ENCODE results near the gene PIK3C2G. TPM values are rescaled to one million over a fixed set of nuclear protein-coding genes. Genes with fewer than 3 reads are reported as not detected.

PIK3C2G gene
- polyA plus RNA-seq, 1 experiment: not detected

DNA sequence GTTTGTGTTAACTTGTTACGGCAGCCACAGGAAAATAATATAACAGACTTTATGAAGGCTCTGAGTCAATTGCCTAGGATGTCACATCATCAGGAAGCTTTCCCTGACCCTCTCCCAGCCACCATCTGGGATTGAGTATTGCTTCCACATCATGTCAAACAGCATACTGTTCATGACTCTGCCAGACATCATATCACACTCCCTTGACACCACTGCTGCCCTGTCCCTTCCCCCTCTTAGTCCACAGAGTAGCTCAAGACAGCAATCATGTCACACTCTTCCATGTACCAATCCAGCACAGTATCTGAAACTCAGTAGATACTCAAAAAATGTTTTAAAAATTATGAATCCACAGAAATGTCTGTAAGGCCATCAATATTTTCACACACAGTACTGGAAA, 168.0 kb downstream of the PIK3C2G start:
- Histone ChIP-seq H3K9me3 (ENCODE audit: control insufficient read depth, insufficient read depth, low read length) (no peaks in the 10 kb centered on the region), H3K27me3 (ENCODE audit: control insufficient read depth, insufficient read depth, low read length) (no peaks in the 10 kb centered on the region), H3K4me3 (ENCODE audit: low read depth, low read length) (no peak overlapping the region), H3K27ac (ENCODE audit: low read depth, low read length) (no peak overlapping the region)
- ChIA-PET POLR2A (no interaction called here), CTCF (interaction anchor here (1.0 to 4.0 kb wide), 5 partner anchors 33 to 757 kb away, joined by 3 to 29 read pairs (median 4); no protein-coding TSS in a partner anchor)
- DNase-seq (ENCODE audit: low read depth, low spot score): no peak
- TF ChIP-seq, protein P1, sequence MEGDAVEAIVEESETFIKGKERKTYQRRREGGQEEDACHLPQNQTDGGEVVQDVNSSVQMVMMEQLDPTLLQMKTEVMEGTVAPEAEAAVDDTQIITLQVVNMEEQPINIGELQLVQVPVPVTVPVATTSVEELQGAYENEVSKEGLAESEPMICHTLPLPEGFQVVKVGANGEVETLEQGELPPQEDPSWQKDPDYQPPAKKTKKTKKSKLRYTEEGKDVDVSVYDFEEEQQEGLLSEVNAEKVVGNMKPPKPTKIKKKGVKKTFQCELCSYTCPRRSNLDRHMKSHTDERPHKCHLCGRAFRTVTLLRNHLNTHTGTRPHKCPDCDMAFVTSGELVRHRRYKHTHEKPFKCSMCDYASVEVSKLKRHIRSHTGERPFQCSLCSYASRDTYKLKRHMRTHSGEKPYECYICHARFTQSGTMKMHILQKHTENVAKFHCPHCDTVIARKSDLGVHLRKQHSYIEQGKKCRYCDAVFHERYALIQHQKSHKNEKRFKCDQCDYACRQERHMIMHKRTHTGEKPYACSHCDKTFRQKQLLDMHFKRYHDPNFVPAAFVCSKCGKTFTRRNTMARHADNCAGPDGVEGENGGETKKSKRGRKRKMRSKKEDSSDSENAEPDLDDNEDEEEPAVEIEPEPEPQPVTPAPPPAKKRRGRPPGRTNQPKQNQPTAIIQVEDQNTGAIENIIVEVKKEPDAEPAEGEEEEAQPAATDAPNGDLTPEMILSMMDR (IDR thresholded peaks at IDR 0.05; ENCODE audit: low read depth, low read length): no peak

DNA sequence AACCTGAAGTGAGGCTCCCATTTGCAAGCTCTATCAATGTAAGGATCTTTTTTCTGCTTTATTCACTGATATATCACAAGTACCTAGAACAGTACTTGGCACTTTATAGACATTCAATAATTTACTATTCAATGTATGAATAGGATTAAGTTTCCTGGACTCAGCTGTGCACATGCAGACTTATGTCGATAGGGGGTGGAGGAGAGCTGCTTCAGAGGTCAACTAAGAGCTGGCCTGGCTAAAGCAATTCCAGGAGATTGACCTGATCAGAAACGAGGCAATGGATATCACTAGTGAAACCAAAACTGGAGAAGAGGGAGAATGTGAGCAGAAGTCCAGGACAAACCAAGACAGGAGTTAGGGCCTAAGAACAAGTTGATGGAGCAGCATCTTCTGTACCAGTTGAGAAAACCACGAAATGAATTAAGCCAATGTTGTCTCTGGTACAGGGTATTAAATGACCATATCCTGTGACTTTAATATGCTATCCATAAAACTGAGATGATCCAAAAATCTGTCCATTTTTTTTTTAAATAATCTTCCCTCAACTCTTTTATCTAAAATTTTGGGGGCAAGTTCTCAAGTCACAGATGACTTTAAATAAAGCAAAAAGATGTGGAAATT, 169.2 kb downstream of the PIK3C2G start:
- no peak overlapping the region for H3K4me3 ChIP-seq (ENCODE audit: low read depth, low read length)
- TF ChIP-seq, protein P1 (IDR thresholded peaks at IDR 0.05; ENCODE audit: low read depth, low read length): peak; percentile 90
- peak; percentile 32 for DNase-seq (ENCODE audit: low read depth, low spot score)
- H3K27me3 ChIP-seq (ENCODE audit: control insufficient read depth, insufficient read depth, low read length): no peaks in the 10 kb centered on the region
- H3K9me3 ChIP-seq (ENCODE audit: control insufficient read depth, insufficient read depth, low read length): no peaks in the 10 kb centered on the region
- CTCF ChIA-PET: interaction anchor here (0.6 to 4.0 kb wide), 32 partner anchors 9 to 863 kb away, joined by 3 to 29 read pairs (median 4); no protein-coding TSS in a partner anchor
- H3K27ac ChIP-seq (ENCODE audit: low read depth, low read length): no peak overlapping the region
- POLR2A ChIA-PET: no interaction called here

DNA sequence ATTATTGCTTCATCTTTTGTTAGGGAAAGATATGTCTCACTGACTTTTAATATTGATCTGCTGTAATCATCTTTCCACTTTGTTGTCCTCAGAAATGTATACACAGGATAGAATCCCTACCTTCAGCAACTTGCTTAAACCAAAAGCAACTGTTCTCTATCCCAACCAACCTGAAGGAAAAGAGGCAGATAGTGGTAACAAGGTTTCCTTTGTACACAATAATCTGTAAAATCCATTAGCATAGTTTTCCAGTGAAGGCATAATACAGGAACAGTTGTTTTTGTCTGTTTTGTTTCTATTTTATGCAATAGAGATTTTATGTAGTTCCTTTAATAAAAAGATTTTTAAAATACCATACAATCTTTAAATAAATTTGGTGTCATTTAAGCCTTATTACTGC, 170.5 kb downstream of the PIK3C2G start:
- Histone ChIP-seq H3K27ac (ENCODE audit: low read depth, low read length) (no peak overlapping the region), H3K27me3 (ENCODE audit: control insufficient read depth, insufficient read depth, low read length) (no peaks in the 10 kb centered on the region), H3K9me3 (ENCODE audit: control insufficient read depth, insufficient read depth, low read length) (no peaks in the 10 kb centered on the region), H3K4me3 (ENCODE audit: low read depth, low read length) (no peak overlapping the region)
- ChIA-PET CTCF (interaction anchor here (0.9 to 4.0 kb wide), 6 partner anchors 9 to 857 kb away, joined by 3 to 29 read pairs (median 4); no protein-coding TSS in a partner anchor), POLR2A (no interaction called here)
- DNase-seq (ENCODE audit: low read depth, low spot score): no peak
- TF ChIP-seq, protein P1 (IDR thresholded peaks at IDR 0.05; ENCODE audit: low read depth, low read length): no peak

DNA sequence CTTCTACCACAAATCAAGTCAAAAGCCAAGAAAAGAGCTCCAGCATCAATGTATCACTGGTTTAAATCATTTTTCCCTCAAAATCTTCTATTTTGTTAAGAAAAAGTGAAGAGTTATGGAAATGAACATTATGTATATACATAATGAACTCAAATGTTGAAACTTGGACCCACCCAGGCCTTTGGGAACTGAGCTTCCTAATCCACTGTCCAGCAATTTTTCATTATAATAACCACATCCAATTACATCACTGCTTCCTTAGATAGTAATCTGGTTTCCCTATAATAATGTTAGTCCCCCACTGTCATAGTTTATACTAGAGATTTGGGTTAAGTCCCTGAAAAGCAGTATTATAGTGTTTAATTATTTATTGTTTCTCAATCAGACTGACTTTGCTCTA, 170.9 kb downstream of the PIK3C2G start:
- H3K9me3 ChIP-seq (ENCODE audit: control insufficient read depth, insufficient read depth, low read length): no peaks in the 10 kb centered on the region
- ChIA-PET POLR2A (no interaction called here), CTCF (interaction anchor here (0.5 to 1.3 kb wide), 3 partner anchors 182 to 825 kb away, joined by 3 read pairs; no protein-coding TSS in a partner anchor)

DNA sequence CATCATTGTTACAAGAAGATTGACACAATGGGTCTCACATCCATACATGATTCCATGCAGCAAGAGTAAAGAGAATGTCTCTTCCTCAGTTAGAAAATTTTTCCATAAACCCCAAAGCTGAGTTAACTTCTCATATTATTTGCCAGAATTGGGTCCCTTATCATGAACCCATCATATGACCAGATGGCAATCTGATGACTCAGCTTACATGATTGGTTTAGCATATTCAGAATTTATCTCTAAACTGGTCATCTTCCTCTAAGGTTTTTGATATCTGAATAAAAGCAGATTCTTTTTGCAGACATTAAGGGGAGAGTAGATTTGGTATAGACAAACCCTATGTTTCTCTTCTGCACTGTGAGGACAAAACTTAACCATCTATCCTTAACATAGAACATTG, 174.9 kb downstream of the PIK3C2G start:
- H3K4me3 ChIP-seq (ENCODE audit: low read depth, low read length): no peak overlapping the region
- no peak for DNase-seq (ENCODE audit: low read depth, low spot score)
- H3K27me3 ChIP-seq (ENCODE audit: control insufficient read depth, insufficient read depth, low read length): no peaks in the 10 kb centered on the region
- TF ChIP-seq, protein P1 (IDR thresholded peaks at IDR 0.05; ENCODE audit: low read depth, low read length): no peak
- H3K27ac ChIP-seq (ENCODE audit: low read depth, low read length): no peak overlapping the region
- ChIA-PET POLR2A (no interaction called here), CTCF (interaction anchor here (1.1 to 1.3 kb wide), 2 partner anchors 186 to 750 kb away, joined by 3 read pairs; no protein-coding TSS in a partner anchor)
- no peaks in the 10 kb centered on the region for H3K9me3 ChIP-seq (ENCODE audit: control insufficient read depth, insufficient read depth, low read length)

More for the DNA sequence above, 170.9 kb downstream of the PIK3C2G start:
- no peaks in the 10 kb centered on the region for H3K27me3 ChIP-seq (ENCODE audit: control insufficient read depth, insufficient read depth, low read length)
- no peak for DNase-seq (ENCODE audit: low read depth, low spot score)
- H3K4me3 ChIP-seq (ENCODE audit: low read depth, low read length): no peak overlapping the region
- TF ChIP-seq, protein P1 (IDR thresholded peaks at IDR 0.05; ENCODE audit: low read depth, low read length): no peak
- no peak overlapping the region for H3K27ac ChIP-seq (ENCODE audit: low read depth, low read length)
